WTC11 (cell line): Measurements from ENCODE around the gene INPP4A. TPM values are rescaled to one million over a fixed set of nuclear protein-coding genes. Genes with fewer than 3 reads are reported as not detected.
"Not testable (repeated sequence)": the region's sequence is repeated elsewhere in the genome, so short reads cannot be mapped to it uniquely, and the experiment has no call there.

Experiments
- ATAC-seq: fragments of 200-7000 bp; cut with Tn5 transposase; 2 replicates; pipeline ENCODE4 v1.10.0; 2021; ENCODE audit warnings: mild to moderate bottlenecking, moderate library complexity
- CTCF ChIA-PET: fragments of 300-600 bp; sonication (Branson Sonifier 250); formaldehyde crosslinking; loops from one replicate; lab custom pipeline; 2021; ENCODE audit warnings: antibody characterized with exemption; lab: Charles Lee
- POLR2A ChIA-PET: fragments of 350-600 bp; sonication (Branson Sonifier 250); formaldehyde crosslinking; loops from one replicate; lab custom pipeline; 2021; ENCODE audit warnings: antibody characterized with exemption; lab: Charles Lee
- DNase-seq: peaks from one replicate; pipeline ENCODE4 v3.0.0; 2021; ENCODE audit warnings: low spot score
- H3K27ac Mint-ChIP-seq: 2 replicates; pipeline ENCODE4 v1.8.0; 2021; ENCODE audit warnings: mixed read lengths
- H3K27me3 Mint-ChIP-seq: 2 replicates; pipeline ENCODE4 v1.8.0; 2021; ENCODE audit warnings: low read depth, mild to moderate bottlenecking, moderate library complexity, mixed read lengths
- H3K36me3 Mint-ChIP-seq: 2 replicates; pipeline ENCODE4 v1.8.0; 2021; ENCODE audit warnings: mixed read lengths
- H3K4me1 Mint-ChIP-seq: 2 replicates; pipeline ENCODE4 v1.8.0; 2022; ENCODE audit warnings: mixed read lengths
- H3K4me3 Mint-ChIP-seq: 2 replicates; pipeline ENCODE4 v1.8.0; 2021; ENCODE audit warnings: mild to moderate bottlenecking, moderate library complexity, mixed read lengths
- H3K9me3 Mint-ChIP-seq: 2 replicates; pipeline ENCODE4 v1.8.0; 2021; ENCODE audit warnings: mixed read lengths
- CTCF ChIP-seq: fragments of 200-600 bp; IDR thresholded peaks from 2 replicates; pipeline ENCODE4 v1.8.0; 2022; ENCODE audit warnings: antibody characterized with exemption
- ESRRA ChIP-seq: sonication (generic); formaldehyde crosslinking; IDR thresholded peaks from 2 replicates; pipeline ENCODE4 v1.8.1; 2022; ENCODE audit warnings: mild to moderate bottlenecking, missing genetic modification reagents, borderline replicate concordance
- FOXK1 ChIP-seq: sonication (generic); formaldehyde crosslinking; IDR thresholded peaks from 2 replicates; pipeline ENCODE4 v1.8.0; 2022; ENCODE audit warnings: mild to moderate bottlenecking, moderate library complexity, missing genetic modification reagents
- MAX ChIP-seq: sonication (generic); formaldehyde crosslinking; IDR thresholded peaks from 2 replicates; pipeline ENCODE4 v1.8.0; 2022; ENCODE audit warnings: mild to moderate bottlenecking, missing genetic modification reagents
- MXD4 ChIP-seq: fragments of 250-450 bp; sonication (Bioruptor Pico); IDR thresholded peaks from 2 replicates; pipeline ENCODE4 v1.8.0; 2021; ENCODE audit warnings: mild to moderate bottlenecking, moderate library complexity, borderline replicate concordance
- ZNF121 ChIP-seq: sonication (generic); formaldehyde crosslinking; IDR thresholded peaks from 2 replicates; pipeline ENCODE4 v1.8.0; 2023; ENCODE audit warnings: missing genetic modification reagents
- ZNF138 ChIP-seq: sonication (generic); formaldehyde crosslinking; conservative IDR thresholded peaks from 2 replicates; pipeline ENCODE4 v1.8.1; 2022; ENCODE audit warnings: mild to moderate bottlenecking, moderate library complexity, missing genetic modification reagents
- ZNF423 ChIP-seq: fragments of 250-450 bp; sonication (Bioruptor Pico); IDR thresholded peaks from 2 replicates; pipeline ENCODE4 v2.1.2; 2022; ENCODE audit warnings: mild to moderate bottlenecking, moderate library complexity
- total RNA-seq: library from RNA; stranded (reverse); gene quantifications from 3 replicates; pipeline ENCODE4 v1.2.3, GENCODE V29; 2021

INPP4A gene
- total RNA-seq, 1 experiment from 2014 or later: 38.3 TPM

DNA sequence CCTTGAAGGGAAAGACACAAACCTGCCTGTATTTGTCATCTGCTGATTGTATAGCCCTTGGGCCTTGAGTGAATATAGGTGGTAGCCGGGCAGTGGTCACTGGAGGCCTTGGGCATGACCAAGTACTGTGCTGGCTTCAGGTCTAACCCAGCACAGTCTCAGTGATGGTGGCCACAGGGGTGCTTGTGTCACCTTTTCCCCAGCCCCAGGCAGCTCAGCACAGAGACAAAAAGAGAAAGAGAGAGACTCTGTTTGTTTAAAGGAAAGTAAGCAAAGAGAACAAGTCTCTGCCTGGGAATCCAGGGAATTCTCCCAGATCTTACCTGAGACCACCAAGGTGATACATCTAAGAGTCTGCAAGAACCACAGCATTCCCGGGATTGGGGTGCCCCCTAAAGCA is 39.4 kb upstream of the INPP4A start:
- POLR2A ChIA-PET: no interaction called here
- H3K4me3 Mint-ChIP-seq: no peak overlapping the region
- TF ChIP-seq ZNF423 (CRISPR knock-in tag): no peak
- no peak for TF ChIP-seq MAX (CRISPR knock-in tag)
- TF ChIP-seq, all 79 proteins: peak for 0
- DNase-seq: no peak
- H3K9me3 Mint-ChIP-seq: no peaks in the 10 kb centered on the region
- CTCF ChIA-PET: no interaction called here
- H3K36me3 Mint-ChIP-seq: no peaks in the 10 kb centered on the region
- no peak for ATAC-seq
- peaks cover 7% of the 10 kb centered on the region for H3K4me1 Mint-ChIP-seq
- no peak overlapping the region for H3K27ac Mint-ChIP-seq
- H3K27me3 Mint-ChIP-seq: no peaks in the 10 kb centered on the region; the same call in 1 of the 2 replicates

- POLR2A ChIA-PET: no interaction called here
- Mint-ChIP-seq H3K4me1 (peaks cover 7% of the 10 kb centered on the region), H3K27ac (no peak overlapping the region), H3K27me3 (no peaks in the 10 kb centered on the region; the same call in 1 of the 2 replicates), H3K9me3 (peaks cover 5% of the 10 kb centered on the region), H3K36me3 (peaks cover 5% of the 10 kb centered on the region), H3K4me3 (no peak overlapping the region)
- DNase-seq (no peak), ATAC-seq (peak; percentile 62)
- no peak for TF ChIP-seq MXD4 (CRISPR knock-in tag)
- CTCF ChIA-PET: interaction anchor here (0.7 to 1.0 kb wide), 2 partner anchors 79 to 161 kb away, joined by 3 read pairs; no protein-coding TSS in a partner anchor
These were observed 36.5 kb upstream of the INPP4A start for GRCh38 chr2:98408155-98408554.

DNA sequence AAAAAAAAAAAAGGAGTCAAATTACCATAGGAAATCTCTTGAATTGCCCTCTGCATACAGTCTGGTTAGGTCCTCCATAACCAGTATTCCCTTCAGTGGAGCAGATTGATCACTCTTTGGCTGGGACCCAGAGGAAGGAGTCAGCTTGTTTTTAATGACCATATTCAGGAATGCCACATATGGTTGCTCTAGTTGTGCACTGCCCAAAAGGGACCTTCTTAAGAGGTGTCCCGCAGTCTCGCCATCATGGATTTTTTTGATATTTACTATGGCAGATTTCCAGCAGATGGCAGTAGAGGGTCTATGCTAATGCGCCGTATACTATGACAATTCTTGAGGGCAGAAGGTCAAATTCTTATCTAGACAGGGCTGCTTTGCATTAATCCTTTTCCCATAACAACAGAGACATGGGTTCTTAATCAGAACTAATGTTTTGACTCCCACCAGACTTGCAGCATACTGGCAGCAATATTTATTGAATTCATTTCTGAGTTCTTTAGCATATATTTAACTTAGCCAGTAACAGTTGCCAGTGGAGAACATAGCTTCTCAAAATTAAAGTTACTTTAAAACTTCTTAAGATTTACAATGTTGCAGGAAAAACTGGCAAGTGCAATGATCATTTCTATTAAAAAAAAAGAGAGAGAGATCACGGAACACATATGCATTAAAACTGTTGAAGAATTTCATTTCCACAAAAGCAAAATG is 31.8 kb upstream of the INPP4A start:
- Mint-ChIP-seq H3K36me3 (peaks cover 30% of the 10 kb centered on the region), H3K4me1 (peaks cover 7% of the 10 kb centered on the region), H3K9me3 (peaks cover 30% of the 10 kb centered on the region), H3K27me3 (no peaks in the 10 kb centered on the region), H3K27ac (no peak overlapping the region), H3K4me3 (no peak overlapping the region)
- DNase-seq: no peak
- TF ChIP-seq CTCF: 0 out of 2 replicates have a peak, but pooled peaks have one; percentile 48
- no peak for TF ChIP-seq ZNF138
- TF ChIP-seq ZNF121 (CRISPR knock-in tag): peak; percentile 48; the same call in 1 of the 2 replicates
- peak; percentile 67 for ATAC-seq
- POLR2A ChIA-PET: no interaction called here
- CTCF ChIA-PET: interaction anchor here (1.0 kb wide), 1 partner anchor 156 kb away, joined by 4 read pairs; no protein-coding TSS in a partner anchor

DNA sequence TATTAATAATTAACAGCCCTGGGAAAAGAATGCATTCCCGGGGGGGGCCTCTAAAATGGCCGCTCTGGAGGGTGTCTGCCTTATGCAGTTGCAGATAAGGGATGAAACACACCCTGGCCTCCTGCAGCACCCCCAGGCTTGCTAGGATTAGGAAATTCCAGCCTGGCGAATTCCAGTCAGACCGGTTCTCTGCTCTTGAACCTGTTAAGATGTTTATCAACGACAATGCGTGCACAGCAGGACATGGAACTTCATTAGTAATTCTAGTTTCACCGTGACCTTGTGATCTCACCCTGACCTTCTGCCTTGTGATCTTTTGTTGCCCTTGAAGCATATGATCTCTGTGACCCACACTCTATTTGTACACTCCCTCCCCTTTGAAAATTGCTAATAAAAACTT is 30.4 kb upstream of the INPP4A start:
- 0 out of 2 replicates have a peak overlapping the region, but pooled peaks have one; percentile 38 for H3K27ac Mint-ChIP-seq
- peaks cover 30% of the 10 kb centered on the region for H3K36me3 Mint-ChIP-seq
- H3K4me1 Mint-ChIP-seq, ATAC-seq, H3K4me3 Mint-ChIP-seq, POLR2A ChIA-PET, CTCF ChIA-PET, DNase-seq, H3K27me3 Mint-ChIP-seq: not testable (repeated sequence)
- H3K9me3 Mint-ChIP-seq: peaks cover 30% of the 10 kb centered on the region
- 0 out of 2 replicates have a peak, but pooled peaks have one; percentile 26 for TF ChIP-seq ESRRA (CRISPR knock-in tag)
- TF ChIP-seq FOXK1 (CRISPR knock-in tag): 0 out of 2 replicates have a peak, but pooled peaks have one; percentile 30
- TF ChIP-seq, all 79 proteins: peak for 2; not testable (repeated sequence) for 77

GRCh38 chr2:98415719-98416248 is 28.9 kb upstream of the INPP4A start:
- Mint-ChIP-seq H3K9me3 (peaks cover 31% of the 10 kb centered on the region), H3K36me3 (peaks cover 30% of the 10 kb centered on the region)
- DNase-seq, CTCF ChIA-PET, H3K27me3 Mint-ChIP-seq, H3K4me1 Mint-ChIP-seq, H3K27ac Mint-ChIP-seq, ATAC-seq, POLR2A ChIA-PET, H3K4me3 Mint-ChIP-seq: not testable (repeated sequence)
